A549 (cell line): ENCODE measurements around the gene FSHR.

ENCODE experiments used
- CEBPB ChIP-seq, 2 experiments: fragments of >200 bp in 1 of 2; sonication (Bioruptor Twin) in 1 of 2; formaldehyde crosslinking in 1 of 2; IDR thresholded peaks; 2 replicates each; pipeline ENCODE4 v1.6.1; 2012 to 2016
- EHMT2 ChIP-seq: fragments of 200-600 bp; sonication (generic); IDR thresholded peaks from 2 replicates; pipeline ENCODE4 v1.6.1; 2016; ENCODE audit warnings: antibody characterized with exemption, low read depth, mild to moderate bottlenecking, moderate library complexity
- KDM1A ChIP-seq: fragments of 200-600 bp; sonication (generic); IDR thresholded peaks from 2 replicates; pipeline ENCODE4 v1.6.1; 2016; ENCODE audit warnings: low read depth, mild to moderate bottlenecking
- MAFK ChIP-seq: fragments of 450-650 bp; IDR thresholded peaks from 2 replicates; pipeline ENCODE4 v1.6.1; 2014; ENCODE audit not compliant: partially characterized antibody
- MAX ChIP-seq: IDR thresholded peaks from 2 replicates; pipeline ENCODE4 v1.6.1; 2012
- MYC ChIP-seq: IDR thresholded peaks from 2 replicates; pipeline ENCODE4 v1.6.1; 2012; ENCODE audit warnings: mild to moderate bottlenecking, inconsistent platforms, low read length, improper control_type of control experiment, borderline replicate concordance
- POLR2AphosphoS2 ChIP-seq: conservative IDR thresholded peaks from 2 replicates; pipeline ENCODE4 v1.6.1; 2012; ENCODE audit warnings: low read length, improper control_type of control experiment, inconsistent platforms
- TF ChIP-seq, protein P1 (sequence below): fragments of >200 bp; sonication (Bioruptor Twin); formaldehyde crosslinking; IDR thresholded peaks from 3 replicates; pipeline ENCODE4 v1.5.1; 2016
- TF ChIP-seq, protein P2 (sequence below): fragments of 250-450 bp; sonication (Bioruptor Pico); IDR thresholded peaks from 2 replicates; pipeline ENCODE4 v1.5.0; 2021; ENCODE audit warnings: mild to moderate bottlenecking, moderate library complexity, borderline replicate concordance
- TF ChIP-seq, protein P3 (sequence below): fragments of 450-650 bp; IDR thresholded peaks from 2 replicates; pipeline ENCODE4 v1.6.1; 2014; ENCODE audit warnings: antibody characterized with exemption

GRCh38 chr2:48943436-48943835 is 210.9 kb downstream of the FSHR start:
- TF ChIP-seq, protein P1, sequence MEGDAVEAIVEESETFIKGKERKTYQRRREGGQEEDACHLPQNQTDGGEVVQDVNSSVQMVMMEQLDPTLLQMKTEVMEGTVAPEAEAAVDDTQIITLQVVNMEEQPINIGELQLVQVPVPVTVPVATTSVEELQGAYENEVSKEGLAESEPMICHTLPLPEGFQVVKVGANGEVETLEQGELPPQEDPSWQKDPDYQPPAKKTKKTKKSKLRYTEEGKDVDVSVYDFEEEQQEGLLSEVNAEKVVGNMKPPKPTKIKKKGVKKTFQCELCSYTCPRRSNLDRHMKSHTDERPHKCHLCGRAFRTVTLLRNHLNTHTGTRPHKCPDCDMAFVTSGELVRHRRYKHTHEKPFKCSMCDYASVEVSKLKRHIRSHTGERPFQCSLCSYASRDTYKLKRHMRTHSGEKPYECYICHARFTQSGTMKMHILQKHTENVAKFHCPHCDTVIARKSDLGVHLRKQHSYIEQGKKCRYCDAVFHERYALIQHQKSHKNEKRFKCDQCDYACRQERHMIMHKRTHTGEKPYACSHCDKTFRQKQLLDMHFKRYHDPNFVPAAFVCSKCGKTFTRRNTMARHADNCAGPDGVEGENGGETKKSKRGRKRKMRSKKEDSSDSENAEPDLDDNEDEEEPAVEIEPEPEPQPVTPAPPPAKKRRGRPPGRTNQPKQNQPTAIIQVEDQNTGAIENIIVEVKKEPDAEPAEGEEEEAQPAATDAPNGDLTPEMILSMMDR: no peak
- TF ChIP-seq KDM1A (no peak), CEBPB (IDR thresholded peaks at IDR 0.05) (no peak), MAX (no peak), MAFK (no peak), POLR2AphosphoS2 (no peak), EHMT2 (no peak), MYC (no peak)
- TF ChIP-seq, protein P2, sequence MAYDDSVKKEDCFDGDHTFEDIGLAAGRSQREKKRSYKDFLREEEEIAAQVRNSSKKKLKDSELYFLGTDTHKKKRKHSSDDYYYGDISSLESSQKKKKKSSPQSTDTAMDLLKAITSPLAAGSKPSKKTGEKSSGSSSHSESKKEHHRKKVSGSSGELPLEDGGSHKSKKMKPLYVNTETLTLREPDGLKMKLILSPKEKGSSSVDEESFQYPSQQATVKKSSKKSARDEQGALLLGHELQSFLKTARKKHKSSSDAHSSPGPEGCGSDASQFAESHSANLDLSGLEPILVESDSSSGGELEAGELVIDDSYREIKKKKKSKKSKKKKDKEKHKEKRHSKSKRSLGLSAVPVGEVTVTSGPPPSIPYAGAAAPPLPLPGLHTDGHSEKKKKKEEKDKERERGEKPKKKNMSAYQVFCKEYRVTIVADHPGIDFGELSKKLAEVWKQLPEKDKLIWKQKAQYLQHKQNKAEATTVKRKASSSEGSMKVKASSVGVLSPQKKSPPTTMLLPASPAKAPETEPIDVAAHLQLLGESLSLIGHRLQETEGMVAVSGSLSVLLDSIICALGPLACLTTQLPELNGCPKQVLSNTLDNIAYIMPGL: no peak
- TF ChIP-seq, protein P3, sequence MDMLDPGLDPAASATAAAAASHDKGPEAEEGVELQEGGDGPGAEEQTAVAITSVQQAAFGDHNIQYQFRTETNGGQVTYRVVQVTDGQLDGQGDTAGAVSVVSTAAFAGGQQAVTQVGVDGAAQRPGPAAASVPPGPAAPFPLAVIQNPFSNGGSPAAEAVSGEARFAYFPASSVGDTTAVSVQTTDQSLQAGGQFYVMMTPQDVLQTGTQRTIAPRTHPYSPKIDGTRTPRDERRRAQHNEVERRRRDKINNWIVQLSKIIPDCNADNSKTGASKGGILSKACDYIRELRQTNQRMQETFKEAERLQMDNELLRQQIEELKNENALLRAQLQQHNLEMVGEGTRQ: no peak
